Glutamatergic neuron (in vitro differentiated cells): Measurements from ENCODE around the gene MRGPRD. TPM values are rescaled to one million over a fixed set of nuclear protein-coding genes. Genes with fewer than 3 reads are reported as not detected.
"Not testable (repeated sequence)": the region's sequence is repeated elsewhere in the genome, so short reads cannot be mapped to it uniquely, and the experiment has no call there.

Source experiments
- DNase-seq: peaks from one replicate; pipeline ENCODE4 v3.0.0; 2022
- H3K27ac Mint-ChIP-seq: one replicate; pipeline ENCODE4 v1.8.0; 2020; ENCODE audit warnings: mild to moderate bottlenecking, mixed read lengths, inconsistent platforms; ENCODE audit not compliant: unreplicated experiment
- H3K27me3 Mint-ChIP-seq: one replicate; pipeline ENCODE4 v1.8.0; 2020; ENCODE audit warnings: mild to moderate bottlenecking, moderate library complexity, mixed read lengths, inconsistent platforms; ENCODE audit not compliant: unreplicated experiment
- H3K36me3 Mint-ChIP-seq: one replicate; pipeline ENCODE4 v1.8.0; 2020; ENCODE audit warnings: mild to moderate bottlenecking, mixed read lengths, inconsistent platforms; ENCODE audit not compliant: unreplicated experiment
- H3K4me1 Mint-ChIP-seq: one replicate; pipeline ENCODE4 v1.8.0; 2020; ENCODE audit warnings: mild to moderate bottlenecking, low read depth, mixed read lengths, inconsistent platforms; ENCODE audit not compliant: unreplicated experiment
- H3K4me3 Mint-ChIP-seq: one replicate; pipeline ENCODE4 v1.8.0; 2020; ENCODE audit warnings: mild to moderate bottlenecking, mixed read lengths, inconsistent platforms; ENCODE audit not compliant: unreplicated experiment
- H3K9me3 Mint-ChIP-seq: one replicate; pipeline ENCODE4 v1.8.0; 2020; ENCODE audit warnings: mild to moderate bottlenecking, moderate library complexity, mixed read lengths, inconsistent platforms; ENCODE audit not compliant: unreplicated experiment
- CTCF ChIP-seq: fragments of 200-600 bp; sonication (generic); IDR thresholded peaks from one replicate; pipeline ENCODE4 v1.5.0; 2021; ENCODE audit not compliant: partially characterized antibody, unreplicated experiment
- total RNA-seq: library from RNA; stranded (reverse); fragmentation: NEBNext Ultra II Directional; extraction: Animal tissue kit (Norgen Biotek cat#: 25700); gene quantifications from one replicate; pipeline ENCODE4 v1.2.1, GENCODE V29; 2021; ENCODE audit not compliant: unreplicated experiment

The MRGPRD gene
- total RNA-seq, 1 donor from 2014 or later: not detected

- Mint-ChIP-seq H3K4me3 (no peak overlapping the region), H3K36me3 (no peaks in the 10 kb centered on the region), H3K9me3 (peaks cover 7% of the 10 kb centered on the region), H3K4me1 (peaks cover 11% of the 10 kb centered on the region), H3K27ac (no peak overlapping the region), H3K27me3 (peaks cover 5% of the 10 kb centered on the region)
- TF ChIP-seq CTCF: no peak
- DNase-seq: no peak
Measured at GRCh38 chr11:68976563-68976962, 4.2 kb downstream of the MRGPRD start.

GRCh38 chr11:68976095-68976494 is 4.7 kb downstream of the MRGPRD start:
- peaks cover 11% of the 10 kb centered on the region for H3K4me1 Mint-ChIP-seq
- TF ChIP-seq CTCF: no peak
- no peak overlapping the region for H3K4me3 Mint-ChIP-seq
- no peak for DNase-seq
- no peaks in the 10 kb centered on the region for H3K36me3 Mint-ChIP-seq
- no peak overlapping the region for H3K27ac Mint-ChIP-seq
- H3K27me3 Mint-ChIP-seq: peaks cover 5% of the 10 kb centered on the region
- peaks cover 7% of the 10 kb centered on the region for H3K9me3 Mint-ChIP-seq

DNA sequence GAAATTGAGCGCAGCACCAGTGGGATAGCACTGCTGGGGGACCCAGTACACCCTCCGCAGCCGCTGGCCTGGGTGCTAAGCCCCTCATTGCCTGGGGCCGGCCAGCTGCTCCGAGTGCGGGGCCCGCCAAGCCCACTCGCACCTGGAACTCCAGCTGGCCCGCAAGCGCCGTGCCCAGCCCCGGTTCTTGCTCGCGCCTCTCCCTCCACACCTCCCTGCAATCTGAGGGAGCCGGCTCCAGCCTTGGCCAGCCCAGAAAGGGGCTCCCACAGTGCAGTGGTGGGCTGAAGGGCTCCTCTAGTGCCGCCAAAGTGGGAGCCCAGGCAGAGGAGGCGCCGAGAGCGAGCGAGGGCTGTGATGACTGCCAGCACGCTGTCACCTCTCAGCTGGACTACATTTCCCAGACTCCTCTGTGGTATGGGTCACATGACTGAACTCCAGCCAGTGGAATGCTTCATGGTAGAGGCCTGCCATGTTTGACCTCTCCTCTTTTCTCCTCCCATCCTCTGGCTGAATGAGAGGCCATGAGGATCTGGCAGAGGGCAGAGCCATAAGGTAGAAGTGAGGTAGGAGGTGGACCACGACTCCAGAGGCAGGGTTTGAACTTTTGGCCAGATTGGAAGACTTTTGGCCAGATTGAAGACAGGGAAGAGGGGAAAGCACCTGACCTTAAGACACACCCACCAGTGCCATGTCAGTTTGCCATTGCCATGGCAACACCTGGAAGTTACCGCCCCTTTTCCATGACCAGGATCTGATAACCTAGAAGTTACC is 6.2 kb downstream of the MRGPRD start:
- no peak for DNase-seq
- peaks cover 6% of the 10 kb centered on the region for H3K9me3 Mint-ChIP-seq
- H3K27ac Mint-ChIP-seq: no peak overlapping the region
- peaks cover 11% of the 10 kb centered on the region for H3K4me1 Mint-ChIP-seq
- peaks cover 5% of the 10 kb centered on the region for H3K27me3 Mint-ChIP-seq
- TF ChIP-seq CTCF: no peak
- no peaks in the 10 kb centered on the region for H3K36me3 Mint-ChIP-seq
- H3K4me3 Mint-ChIP-seq: no peak overlapping the region

DNA sequence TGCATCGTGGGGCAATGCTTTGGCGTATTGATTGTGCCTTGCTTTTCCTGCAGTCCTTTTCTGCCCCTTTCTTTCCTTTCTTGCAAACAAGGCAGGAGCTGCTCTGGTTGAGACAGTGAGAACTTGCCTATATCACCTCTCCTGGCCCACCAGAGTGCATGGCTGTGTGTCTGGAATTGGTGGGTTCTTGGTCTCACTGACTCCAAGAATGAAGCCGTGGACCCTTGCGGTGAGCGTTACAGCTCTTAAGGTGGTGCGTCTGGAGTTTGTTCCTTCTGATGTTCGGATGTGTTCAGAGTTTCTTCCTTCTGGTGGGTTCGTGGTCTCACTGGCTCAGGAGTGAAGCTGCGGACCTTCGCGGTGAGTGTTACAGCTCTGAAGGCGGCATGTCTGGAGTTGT is 7.1 kb downstream of the MRGPRD start:
- H3K4me1 Mint-ChIP-seq, H3K27ac Mint-ChIP-seq, DNase-seq, H3K4me3 Mint-ChIP-seq, H3K36me3 Mint-ChIP-seq, H3K9me3 Mint-ChIP-seq, H3K27me3 Mint-ChIP-seq: not testable (repeated sequence)

DNA sequence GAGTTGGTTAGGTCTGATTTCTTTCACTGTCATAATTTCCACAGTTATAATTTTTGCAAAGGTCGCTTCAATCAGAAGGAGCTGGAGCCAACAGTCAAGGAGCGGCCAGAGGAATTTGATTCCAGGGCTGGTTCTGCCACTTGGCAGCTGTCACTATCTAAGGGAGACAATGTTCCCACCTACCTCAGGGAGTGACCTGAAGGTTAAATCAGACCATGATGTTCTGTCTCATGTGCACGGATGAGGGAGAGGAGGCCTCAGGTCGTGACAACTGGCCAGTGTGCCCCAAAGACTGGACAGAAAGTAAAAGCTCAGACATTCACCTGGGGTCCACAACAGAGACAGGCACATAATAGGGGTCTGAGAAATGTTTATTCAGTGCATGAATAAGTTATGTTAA is 7.6 kb downstream of the MRGPRD start:
- no peaks in the 10 kb centered on the region for H3K36me3 Mint-ChIP-seq
- H3K27me3 Mint-ChIP-seq: peaks cover 1% of the 10 kb centered on the region
- no peak for TF ChIP-seq CTCF
- H3K27ac Mint-ChIP-seq: no peak overlapping the region
- peaks cover 4% of the 10 kb centered on the region for H3K9me3 Mint-ChIP-seq
- no peak for DNase-seq
- no peak overlapping the region for H3K4me3 Mint-ChIP-seq
- H3K4me1 Mint-ChIP-seq: peaks cover 6% of the 10 kb centered on the region
